OCI-LY3 (cell line): ENCODE measurements around the gene TMEM183A.

Experiments
- H2AFZ ChIP-seq: fragments of 200-600, 300-600 bp; shearing (Covaris generic); 2 replicates; pipeline ENCODE4 v1.6.0; 2014; ENCODE audit warnings: antibody characterized with exemption, low read depth, low read length
- H3K27ac ChIP-seq: fragments of 200-600, 300-600 bp; sonication (generic); 2 replicates; pipeline ENCODE4 v1.5.1; 2014; ENCODE audit warnings: mild to moderate bottlenecking, low read length, moderate library complexity, mixed read lengths
- H3K27me3 ChIP-seq: fragments of 200-600, 300-600 bp; sonication (generic); 2 replicates; pipeline ENCODE4 v1.6.1; 2014; ENCODE audit warnings: low read depth, low read length, mixed read lengths
- H3K36me3 ChIP-seq: fragments of 200-600, 300-600 bp; sonication (generic); replicated peaks from 2 replicates; pipeline ENCODE3; 2014; ENCODE audit warnings: low read depth, low read length, mixed read lengths
- H3K4me1 ChIP-seq: fragments of 300-600, 200-600 bp; sonication (generic); 2 replicates; pipeline ENCODE4 v1.6.1; 2014; ENCODE audit warnings: low read length, mixed read lengths
- H3K4me2 ChIP-seq: fragments of 200-600, 300-600 bp; sonication (generic); 2 replicates; pipeline ENCODE4 v1.6.1; 2014; ENCODE audit warnings: low read length, mixed read lengths
- H3K4me3 ChIP-seq: fragments of 300-600, 200-600 bp; sonication (generic); 2 replicates; pipeline ENCODE4 v1.5.1; 2014; ENCODE audit warnings: antibody characterized with exemption, mild to moderate bottlenecking, low read length, moderate library complexity
- H3K79me2 ChIP-seq: fragments of 300-600, 200-600 bp; shearing (Covaris generic); 2 replicates; pipeline ENCODE4 v1.6.1; 2014; ENCODE audit warnings: mild to moderate bottlenecking, low read length, mixed read lengths
- H3K9ac ChIP-seq: fragments of 300-600, 200-600 bp; shearing (Covaris generic); 2 replicates; pipeline ENCODE4 v1.6.0; 2014; ENCODE audit warnings: mild to moderate bottlenecking, low read length, moderate library complexity
- H3K9me3 ChIP-seq: fragments of 200-600, 300-600 bp; shearing (Covaris generic); 2 replicates; pipeline ENCODE4 v1.6.1; 2014; ENCODE audit warnings: low read length, mixed read lengths; ENCODE audit not compliant: insufficient read depth
- H4K20me1 ChIP-seq: fragments of 200-600, 300-600 bp; sonication (generic); 2 replicates; pipeline ENCODE4 v1.6.1; 2016; ENCODE audit warnings: low read length, mixed read lengths; ENCODE audit not compliant: insufficient read depth
- CTCF ChIP-seq: fragments of 200-600, 300-600 bp; sonication (generic); IDR thresholded peaks from 2 replicates; pipeline ENCODE4 v1.5.1; 2014; ENCODE audit warnings: antibody characterized with exemption, low read length, low read depth
- EZH2phosphoT487 ChIP-seq: fragments of 200-600 bp; shearing (Covaris generic); IDR thresholded peaks from 2 replicates; pipeline ENCODE4 v1.6.1; 2018; ENCODE audit warnings: antibody characterized with exemption, mixed run types, low read depth

TMEM183A gene

GRCh38 chr1:202966006-202966898 is 40.9 kb upstream of the TMEM183A start:
- TF ChIP-seq CTCF, result no peak
- no peak for TF ChIP-seq EZH2phosphoT487
- peaks cover 25% of the 10 kb centered on the region for H3K4me1 ChIP-seq

GRCh38 chr1:202967684-202968281 is 39.4 kb upstream of the TMEM183A start:
- Histone ChIP-seq H3K9ac (peak overlapping the region; percentile 69), H3K79me2 (no peaks in the 10 kb centered on the region), H3K4me3 (peak overlapping the region; percentile 100), H3K36me3 (no peaks in the 10 kb centered on the region), H3K4me2 (peak overlapping the region; percentile 96), H4K20me1 (no peaks in the 10 kb centered on the region), H3K9me3 (no peaks in the 10 kb centered on the region), H3K27ac (no peak overlapping the region; the same call in 1 of the 2 replicates), H2AFZ (peak overlapping the region; percentile 96), H3K4me1 (peaks cover 25% of the 10 kb centered on the region), H3K27me3 (no peaks in the 10 kb centered on the region)
- TF ChIP-seq CTCF (no peak), EZH2phosphoT487 (no peak)

More at GRCh38 chr1:202966006-202966898, 40.9 kb upstream of the TMEM183A start:
- Histone ChIP-seq H3K9me3 (no peaks in the 10 kb centered on the region), H4K20me1 (no peaks in the 10 kb centered on the region), H3K27ac (no peak overlapping the region), H3K4me3 (peak overlapping the region; percentile 100), H3K79me2 (no peaks in the 10 kb centered on the region), H3K4me2 (peak overlapping the region; percentile 98), H3K27me3 (no peaks in the 10 kb centered on the region), H3K9ac (peak overlapping the region; percentile 89), H3K36me3 (no peaks in the 10 kb centered on the region), H2AFZ (peak overlapping the region; percentile 96)

GRCh38 chr1:202968351-202968750 is 38.8 kb upstream of the TMEM183A start:
- no peaks in the 10 kb centered on the region for H3K27me3 ChIP-seq
- peaks cover 25% of the 10 kb centered on the region for H3K4me1 ChIP-seq
- no peaks in the 10 kb centered on the region for H3K9me3 ChIP-seq
- H3K4me2 ChIP-seq, result peak overlapping the region; percentile 96
- H3K4me3 ChIP-seq, result peak overlapping the region; percentile 100
- no peaks in the 10 kb centered on the region for H3K36me3 ChIP-seq
- H3K9ac ChIP-seq, result peak overlapping the region; percentile 69; the same call in 1 of the 2 replicates
- no peak for TF ChIP-seq CTCF
- TF ChIP-seq EZH2phosphoT487, result no peak
- peak overlapping the region; percentile 96 for H2AFZ ChIP-seq
- H3K79me2 ChIP-seq, result no peaks in the 10 kb centered on the region
- H4K20me1 ChIP-seq, result no peaks in the 10 kb centered on the region
- H3K27ac ChIP-seq, result peak overlapping the region; percentile 14; the same call in 1 of the 2 replicates

GRCh38 chr1:202968895-202969295 is 38.3 kb upstream of the TMEM183A start:
- no peaks in the 10 kb centered on the region for H3K9me3 ChIP-seq
- peak overlapping the region; percentile 14; the same call in 1 of the 2 replicates for H3K27ac ChIP-seq
- peaks cover 25% of the 10 kb centered on the region for H3K4me1 ChIP-seq
- H3K4me2 ChIP-seq, result peak overlapping the region; percentile 96
- no peaks in the 10 kb centered on the region for H3K79me2 ChIP-seq
- peak overlapping the region; percentile 17; the same call in 1 of the 2 replicates for H3K9ac ChIP-seq
- H3K27me3 ChIP-seq, result 0 out of 2 replicates have a peak, but pooled peaks cover 1% of the 10 kb centered on the region
- no peaks in the 10 kb centered on the region for H3K36me3 ChIP-seq
- H4K20me1 ChIP-seq, result no peaks in the 10 kb centered on the region
- TF ChIP-seq EZH2phosphoT487, result no peak
- TF ChIP-seq CTCF, result peak; percentile 73
- peak overlapping the region; percentile 100 for H3K4me3 ChIP-seq
- peak overlapping the region; percentile 96 for H2AFZ ChIP-seq
